PFSK-1 (cell line): Measurements from ENCODE around the gene MARK3.

Experiments used
- FOXP2 ChIP-seq: optimal IDR thresholded peaks from 2 replicates; pipeline ENCODE3; 2011; ENCODE audit warnings: borderline replicate concordance, control low read depth, inconsistent platforms; ENCODE audit not compliant: insufficient read depth; ENCODE audit errors: extremely low read length, extremely low read depth
- POLR2AphosphoS5 ChIP-seq: IDR thresholded peaks from 2 replicates; pipeline ENCODE4 v1.6.1; 2012; ENCODE audit warnings: low read depth, mild to moderate bottlenecking, control low read depth, low read length, moderate library complexity
- SIN3A ChIP-seq: IDR thresholded peaks from 2 replicates; pipeline ENCODE4 v1.6.1; 2012; ENCODE audit warnings: mild to moderate bottlenecking, low read length, moderate library complexity, borderline replicate concordance; ENCODE audit not compliant: insufficient read depth
- TAF1 ChIP-seq: IDR thresholded peaks from 2 replicates; pipeline ENCODE4 v1.6.1; 2012; ENCODE audit warnings: low read length, control low read depth, borderline replicate concordance; ENCODE audit not compliant: insufficient read depth
- TF ChIP-seq, protein P1 (sequence below), 2 experiments: IDR thresholded peaks; 2 replicates each; pipeline versions ENCODE4 v1.6.1 to v1.8.0; 2011 to 2012; ENCODE audit warnings: low read depth in 2 of 2, low read length in 2 of 2, control low read depth in 1 of 2, inconsistent platforms in 1 of 2, mild to moderate bottlenecking in 1 of 2, moderate library complexity in 1 of 2; ENCODE audit not compliant: insufficient read depth in 1 of 2

DNA sequence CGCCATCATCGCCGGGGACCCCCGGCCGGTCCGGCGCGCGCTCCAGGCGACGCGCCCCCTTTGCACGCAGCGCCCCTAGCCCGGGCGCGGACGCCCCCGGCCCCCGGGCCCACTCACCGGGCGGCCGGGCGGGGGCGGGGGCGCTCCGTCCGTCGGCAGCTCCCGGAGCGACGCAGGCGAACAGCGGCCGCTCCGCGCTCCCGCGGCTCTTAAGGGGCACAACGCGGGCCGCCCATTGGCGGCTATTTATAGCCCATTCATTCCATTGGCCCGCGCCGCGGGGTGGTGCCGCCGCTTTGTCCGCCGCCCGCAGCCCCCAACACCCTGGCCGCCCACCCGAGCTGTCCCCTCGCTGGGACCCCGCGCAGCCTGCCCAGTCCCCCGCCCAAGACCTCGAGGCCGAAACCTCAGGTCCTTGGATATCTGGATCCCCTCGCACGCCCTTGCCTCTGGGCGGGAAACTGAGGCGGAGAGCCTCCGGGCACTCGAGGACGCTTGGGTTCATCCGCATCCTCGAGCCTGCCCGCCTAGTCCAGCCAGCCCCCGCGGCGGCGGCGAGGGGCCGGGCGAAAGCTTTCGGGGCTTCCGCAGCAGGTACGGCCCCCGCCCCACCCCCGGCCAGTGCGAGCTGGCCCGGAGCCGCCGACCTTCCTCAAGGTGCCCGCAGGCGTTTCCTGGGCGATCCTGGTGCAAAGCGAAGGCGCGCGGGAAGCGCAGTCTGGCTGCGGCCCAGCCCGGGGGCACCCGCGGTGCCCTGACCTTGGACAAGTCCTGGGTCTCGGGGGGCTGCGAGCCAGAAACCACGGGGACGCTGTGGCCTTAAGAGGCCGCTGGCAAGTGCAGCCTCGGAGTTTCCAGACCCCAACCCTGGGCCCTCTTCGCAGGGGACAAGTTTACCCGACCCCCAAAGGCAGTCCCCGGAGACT, 137.7 kb downstream of the MARK3 start, which contains the start of gene CKB:
- TF ChIP-seq POLR2AphosphoS5 (peak; percentile 22; the same call in 1 of the 2 replicates), TAF1 (0 out of 2 replicates have a peak, but pooled peaks have one; percentile 25), SIN3A (no peak), FOXP2 (no peak)
- TF ChIP-seq, protein P1, sequence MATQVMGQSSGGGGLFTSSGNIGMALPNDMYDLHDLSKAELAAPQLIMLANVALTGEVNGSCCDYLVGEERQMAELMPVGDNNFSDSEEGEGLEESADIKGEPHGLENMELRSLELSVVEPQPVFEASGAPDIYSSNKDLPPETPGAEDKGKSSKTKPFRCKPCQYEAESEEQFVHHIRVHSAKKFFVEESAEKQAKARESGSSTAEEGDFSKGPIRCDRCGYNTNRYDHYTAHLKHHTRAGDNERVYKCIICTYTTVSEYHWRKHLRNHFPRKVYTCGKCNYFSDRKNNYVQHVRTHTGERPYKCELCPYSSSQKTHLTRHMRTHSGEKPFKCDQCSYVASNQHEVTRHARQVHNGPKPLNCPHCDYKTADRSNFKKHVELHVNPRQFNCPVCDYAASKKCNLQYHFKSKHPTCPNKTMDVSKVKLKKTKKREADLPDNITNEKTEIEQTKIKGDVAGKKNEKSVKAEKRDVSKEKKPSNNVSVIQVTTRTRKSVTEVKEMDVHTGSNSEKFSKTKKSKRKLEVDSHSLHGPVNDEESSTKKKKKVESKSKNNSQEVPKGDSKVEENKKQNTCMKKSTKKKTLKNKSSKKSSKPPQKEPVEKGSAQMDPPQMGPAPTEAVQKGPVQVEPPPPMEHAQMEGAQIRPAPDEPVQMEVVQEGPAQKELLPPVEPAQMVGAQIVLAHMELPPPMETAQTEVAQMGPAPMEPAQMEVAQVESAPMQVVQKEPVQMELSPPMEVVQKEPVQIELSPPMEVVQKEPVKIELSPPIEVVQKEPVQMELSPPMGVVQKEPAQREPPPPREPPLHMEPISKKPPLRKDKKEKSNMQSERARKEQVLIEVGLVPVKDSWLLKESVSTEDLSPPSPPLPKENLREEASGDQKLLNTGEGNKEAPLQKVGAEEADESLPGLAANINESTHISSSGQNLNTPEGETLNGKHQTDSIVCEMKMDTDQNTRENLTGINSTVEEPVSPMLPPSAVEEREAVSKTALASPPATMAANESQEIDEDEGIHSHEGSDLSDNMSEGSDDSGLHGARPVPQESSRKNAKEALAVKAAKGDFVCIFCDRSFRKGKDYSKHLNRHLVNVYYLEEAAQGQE (IDR thresholded peaks at IDR 0.05; ENCODE audit: insufficient read depth in 1 of 2, low read depth in 2 of 2, low read length in 2 of 2) = no peak
